Duodenal mucosa (tissue), 2 donors: ENCODE results near the gene HS3ST6.

Experiments used
- H3K27ac ChIP-seq: one replicate; pipeline ENCODE4 v1.7.0; 2013; ENCODE audit warnings: low read depth, low read length
- H3K27me3 ChIP-seq, 2 donors: one replicate each; pipeline ENCODE4 v1.7.0; 2013; ENCODE audit warnings: low read length in 2 of 2, control low read depth in 1 of 2; ENCODE audit not compliant: insufficient read depth in 2 of 2, control insufficient read depth in 1 of 2
- H3K36me3 ChIP-seq, 2 donors: one replicate each; pipeline ENCODE4 v1.7.0; 2013; ENCODE audit warnings: low read length in 2 of 2, control low read depth in 1 of 2; ENCODE audit not compliant: insufficient read depth in 2 of 2, control insufficient read depth in 1 of 2
- H3K4me1 ChIP-seq, 2 donors: one replicate each; pipeline ENCODE4 v1.7.0; 2013; ENCODE audit warnings: low read length in 2 of 2, control low read depth in 1 of 2; ENCODE audit not compliant: insufficient read depth in 2 of 2, control insufficient read depth in 1 of 2
- H3K4me3 ChIP-seq, 2 donors: one replicate each; pipeline ENCODE4 v1.7.0; 2013; ENCODE audit warnings: low read length in 2 of 2, low read depth in 1 of 2
- H3K9ac ChIP-seq, 2 donors: one replicate each; pipeline ENCODE4 v1.7.0; 2013; ENCODE audit warnings: low read length in 2 of 2, low read depth in 1 of 2
- H3K9me3 ChIP-seq, 2 donors: one replicate each; pipeline ENCODE4 v1.7.0; 2013; ENCODE audit warnings: low read length in 2 of 2, control low read depth in 1 of 2; ENCODE audit not compliant: control insufficient read depth in 1 of 2

Gene HS3ST6

DNA sequence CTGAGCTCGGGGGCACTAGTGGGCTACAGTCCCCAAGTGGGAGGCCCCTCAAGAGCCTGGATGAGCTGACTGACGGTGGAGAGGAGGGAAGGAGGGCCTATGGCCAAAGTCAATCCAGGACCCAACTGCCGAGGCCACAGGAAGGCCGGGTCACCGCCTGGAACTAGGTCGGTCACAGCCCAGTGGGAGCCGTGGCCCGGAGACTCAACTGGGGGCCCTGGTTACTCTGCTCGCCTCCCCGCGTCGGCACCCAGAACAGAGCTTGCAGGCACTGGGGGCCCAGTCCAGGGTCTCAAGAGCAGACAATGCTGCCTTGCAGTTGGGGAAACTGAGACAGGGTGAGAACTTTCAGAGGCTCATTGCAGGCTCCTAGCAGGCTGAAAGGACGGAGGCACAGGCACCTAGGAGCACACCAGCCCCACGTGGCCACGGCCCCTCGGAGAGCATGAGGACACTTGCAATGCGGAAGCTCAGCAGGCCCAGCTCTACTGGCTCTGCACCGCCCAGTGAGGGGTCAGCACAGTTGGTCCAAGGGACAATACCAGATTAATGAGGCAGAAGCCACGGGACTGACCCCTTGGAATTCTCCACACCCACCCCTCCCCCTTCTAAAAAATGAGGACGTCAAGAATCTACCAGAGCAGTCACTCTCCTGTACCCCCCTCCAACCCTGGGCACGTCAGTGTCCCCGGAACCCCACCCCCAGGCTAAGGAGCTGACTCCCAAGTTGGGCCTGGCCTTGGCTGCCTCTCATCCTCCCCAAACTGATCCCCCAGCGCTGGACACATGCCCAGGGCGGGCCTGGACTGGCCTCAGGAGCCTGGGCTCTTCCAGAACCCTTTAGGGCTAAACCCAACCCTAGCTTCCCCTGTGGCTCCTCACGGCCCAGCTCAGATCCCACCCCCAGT is 2.2 kb downstream of the HS3ST6 start:
- Histone ChIP-seq H3K27ac (no peak overlapping the region), H3K36me3 (no peaks in the 10 kb centered on the region), H3K4me1 (peaks cover 26 to 32% of the 10 kb centered on the region in 2 donors), H3K9me3 (no peaks in the 10 kb centered on the region), H3K27me3 (peaks cover 46 to 48% of the 10 kb centered on the region in 2 donors), H3K4me3 (no peak overlapping the region), H3K9ac (no peak overlapping the region)

DNA sequence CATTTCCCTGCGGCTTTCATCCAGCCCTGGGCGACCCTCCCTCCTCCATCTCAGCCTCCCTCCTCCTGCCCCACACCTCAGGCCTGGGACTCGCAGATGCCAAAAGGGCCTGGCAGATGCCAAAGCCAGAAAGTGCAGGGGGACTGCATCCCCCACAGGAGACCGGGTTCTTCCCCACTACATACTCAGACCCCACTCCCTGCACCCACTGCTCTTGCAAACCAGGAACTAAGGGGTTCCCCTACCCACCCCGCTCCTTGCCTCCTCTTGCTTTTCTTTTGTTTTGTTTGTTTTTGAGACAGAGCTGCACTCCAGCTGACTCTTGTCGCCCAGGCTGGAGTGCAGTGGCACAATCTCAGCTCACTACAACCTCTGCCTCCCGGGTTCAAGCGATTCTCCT is 3.2 kb downstream of the HS3ST6 start:
- no peak overlapping the region for H3K27ac ChIP-seq
- no peaks in the 10 kb centered on the region for H3K36me3 ChIP-seq
- peaks cover 29 to 34% of the 10 kb centered on the region in 2 donors for H3K4me1 ChIP-seq
- H3K9me3 ChIP-seq = no peaks in the 10 kb centered on the region
- H3K27me3 ChIP-seq = peaks cover 36 to 39% of the 10 kb centered on the region in 2 donors
- no peak overlapping the region for H3K9ac ChIP-seq
- no peak overlapping the region for H3K4me3 ChIP-seq

DNA sequence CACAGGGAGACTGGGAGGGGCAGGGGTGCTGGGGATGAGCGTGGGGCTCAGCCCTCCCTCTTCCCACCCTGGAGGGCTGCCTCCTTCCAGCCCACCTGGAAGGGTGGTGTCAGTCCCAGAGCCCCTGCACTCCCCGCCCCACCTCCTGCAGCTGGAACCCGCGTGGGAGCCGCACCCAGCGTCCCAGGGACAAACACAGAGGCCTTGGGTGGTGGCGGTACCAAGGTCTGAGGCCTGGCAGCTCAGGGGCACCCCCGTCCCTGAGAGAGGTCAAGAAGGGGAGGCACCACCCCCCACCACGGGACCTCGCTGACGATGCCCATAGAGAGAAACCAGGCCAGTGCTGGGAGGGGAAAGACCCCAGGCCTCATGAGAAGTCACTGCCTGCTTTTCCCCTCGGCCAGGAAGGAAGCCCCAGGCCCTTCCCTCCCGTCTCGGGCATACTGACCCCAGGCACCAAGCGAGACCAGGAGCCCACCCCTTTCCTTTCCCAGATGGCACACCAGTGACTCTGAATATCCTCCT is 4.1 kb downstream of the HS3ST6 start:
- peaks cover 33 to 35% of the 10 kb centered on the region in 2 donors for H3K4me1 ChIP-seq
- no peak overlapping the region for H3K4me3 ChIP-seq
- H3K9me3 ChIP-seq = no peaks in the 10 kb centered on the region
- H3K27ac ChIP-seq = no peak overlapping the region
- peaks cover 28 to 31% of the 10 kb centered on the region in 2 donors for H3K27me3 ChIP-seq
- peak overlapping the region in 1 of 2 donors; percentile 43 for H3K9ac ChIP-seq
- H3K36me3 ChIP-seq = no peaks in the 10 kb centered on the region

DNA sequence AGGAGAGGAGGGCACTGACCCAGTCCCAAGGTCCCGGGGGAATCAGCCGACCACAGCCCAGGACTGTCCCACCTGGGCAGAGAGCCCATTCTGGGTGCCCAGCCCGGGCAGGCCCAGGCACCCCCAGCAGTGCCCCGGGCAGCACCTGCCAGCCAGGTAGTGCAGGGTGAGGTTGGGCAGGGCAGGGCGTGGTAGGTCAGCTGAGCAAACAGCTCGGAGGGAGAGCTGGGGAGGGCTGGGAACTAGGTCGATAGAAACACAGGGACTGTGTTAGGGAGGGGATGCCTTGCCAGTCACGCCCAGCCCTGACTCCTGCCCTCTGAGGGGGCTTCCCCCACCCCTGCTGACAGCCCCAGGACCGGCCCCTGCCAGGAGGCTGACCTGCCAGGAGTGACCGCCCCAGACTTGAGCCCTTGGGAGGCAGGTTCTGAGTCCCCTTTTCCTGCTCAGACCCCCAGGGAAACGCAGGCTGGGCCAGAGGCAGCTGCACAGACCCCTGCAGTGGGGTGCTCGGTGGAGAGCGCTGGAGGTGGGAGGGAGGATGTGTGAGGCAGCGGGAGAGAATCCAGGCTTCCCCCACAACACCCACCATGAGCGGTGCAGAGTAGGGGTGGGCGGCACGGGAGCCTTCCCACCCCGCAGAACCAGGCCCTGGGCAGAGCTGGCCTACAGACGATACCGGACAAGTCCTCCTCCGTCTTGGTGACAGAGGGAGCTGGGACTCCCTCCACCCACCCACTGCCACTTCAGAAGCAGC is 4.7 kb downstream of the HS3ST6 start:
- H3K27ac ChIP-seq = peak overlapping the region; percentile 10
- no peaks in the 10 kb centered on the region for H3K9me3 ChIP-seq
- H3K27me3 ChIP-seq = peaks cover 24 to 26% of the 10 kb centered on the region in 2 donors
- H3K4me1 ChIP-seq = peaks cover 31 to 33% of the 10 kb centered on the region in 2 donors
- H3K36me3 ChIP-seq = no peaks in the 10 kb centered on the region
- H3K9ac ChIP-seq = peak overlapping the region; percentile 32 to 43
- peak overlapping the region in 1 of 2 donors; percentile 40 for H3K4me3 ChIP-seq

DNA sequence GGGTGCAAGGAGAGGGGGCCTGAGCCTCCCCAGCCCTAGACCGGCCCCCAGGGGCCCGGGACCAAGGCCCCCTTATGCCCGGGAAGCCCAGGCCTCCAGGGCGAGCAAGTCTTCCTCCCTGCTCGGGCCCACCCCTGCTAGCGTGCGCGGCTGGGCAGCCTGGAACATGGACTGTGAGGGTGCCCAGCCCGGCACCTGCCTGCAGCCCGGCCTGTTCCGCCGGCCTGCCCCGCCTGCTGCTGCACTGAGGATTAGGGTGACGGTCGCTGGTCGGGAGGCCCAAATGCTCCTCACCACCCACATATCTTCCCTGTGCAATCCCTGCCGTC is 6.0 kb downstream of the HS3ST6 start:
- H3K27ac ChIP-seq = no peak overlapping the region
- no peak overlapping the region for H3K4me3 ChIP-seq
- H3K36me3 ChIP-seq = no peaks in the 10 kb centered on the region
- H3K9me3 ChIP-seq = no peaks in the 10 kb centered on the region
- no peak overlapping the region for H3K9ac ChIP-seq
- H3K27me3 ChIP-seq = peaks cover 18 to 22% of the 10 kb centered on the region in 2 donors
- peaks cover 27 to 33% of the 10 kb centered on the region in 2 donors for H3K4me1 ChIP-seq

DNA sequence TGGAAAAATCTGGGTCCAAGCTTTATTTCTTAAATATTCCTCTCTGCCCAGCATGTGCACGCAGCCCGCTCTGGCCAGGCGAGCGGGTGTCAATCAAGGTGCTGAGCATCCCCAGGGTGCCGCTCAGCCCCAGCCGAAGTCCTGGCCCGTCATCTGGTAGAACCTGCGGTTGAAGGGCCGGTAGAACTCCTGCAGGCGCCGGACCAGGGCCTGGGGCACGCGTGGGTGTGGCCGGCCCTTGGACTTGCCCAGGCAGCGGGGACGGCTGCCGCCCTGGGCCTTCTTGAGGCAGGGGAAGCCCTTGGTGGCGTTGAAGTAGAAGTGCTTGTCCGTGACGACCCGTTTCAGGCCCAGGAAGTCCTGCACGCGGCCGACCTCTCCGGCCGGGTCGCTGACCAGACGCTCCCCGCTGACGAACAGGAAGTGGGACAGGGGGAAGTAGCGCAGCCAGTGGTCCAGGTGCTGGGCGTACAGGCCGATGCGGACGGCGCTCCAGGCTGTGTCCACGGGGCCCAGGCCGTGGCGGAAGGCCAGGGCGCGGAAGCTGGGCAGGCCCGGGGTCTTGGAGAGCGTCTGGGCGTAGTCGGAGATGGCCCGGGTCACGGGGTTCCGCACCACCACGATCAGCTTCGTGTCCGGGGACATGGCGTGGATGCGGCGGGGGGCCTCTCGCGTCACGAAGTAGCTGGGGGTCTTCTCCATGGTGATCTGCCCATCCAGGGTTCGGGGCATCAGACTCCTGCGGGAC is 6.6 kb downstream of the HS3ST6 start:
- Histone ChIP-seq H3K9me3 (no peaks in the 10 kb centered on the region), H3K27me3 (peaks cover 12 to 19% of the 10 kb centered on the region in 2 donors), H3K4me3 (no peak overlapping the region), H3K27ac (no peak overlapping the region), H3K9ac (no peak overlapping the region), H3K36me3 (no peaks in the 10 kb centered on the region), H3K4me1 (peaks cover 27 to 33% of the 10 kb centered on the region in 2 donors)

DNA sequence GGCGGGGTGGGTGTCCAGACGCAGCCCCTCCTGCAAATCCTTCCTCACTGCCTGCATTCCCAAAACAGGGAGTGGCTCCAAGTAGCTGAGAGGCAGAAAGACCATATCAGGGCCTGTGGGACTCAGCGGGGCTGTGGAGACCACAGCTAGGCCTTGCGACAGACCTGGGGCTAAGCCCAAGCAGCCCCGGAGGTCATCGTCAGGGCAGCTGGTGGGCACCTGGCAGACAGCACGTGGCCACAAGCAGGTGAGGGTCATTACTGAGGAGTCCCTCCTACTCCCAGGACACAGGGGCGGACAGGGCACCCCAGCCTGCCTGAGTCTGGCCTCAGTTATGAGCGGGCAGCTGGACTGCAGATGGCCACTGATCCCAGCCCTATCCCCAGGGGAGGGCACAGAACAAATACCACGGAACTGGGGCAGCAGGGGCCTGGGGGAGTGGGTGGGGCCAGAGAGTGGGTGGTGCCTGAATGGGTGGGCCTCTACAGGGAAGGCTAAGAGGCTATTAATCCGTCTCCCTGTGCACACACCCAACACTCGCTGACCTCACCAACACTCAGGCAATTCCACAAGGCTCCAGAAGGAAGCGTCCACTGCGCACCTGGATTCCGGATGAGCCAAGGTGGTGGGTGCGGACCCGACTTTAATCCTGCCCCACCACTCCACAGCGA is 8.5 kb downstream of the HS3ST6 start:
- peaks cover 27 to 33% of the 10 kb centered on the region in 2 donors for H3K4me1 ChIP-seq
- no peak overlapping the region for H3K4me3 ChIP-seq
- H3K27me3 ChIP-seq = peaks cover 0 to 14% of the 10 kb centered on the region in 2 donors
- no peaks in the 10 kb centered on the region for H3K36me3 ChIP-seq
- H3K27ac ChIP-seq = no peak overlapping the region
- no peaks in the 10 kb centered on the region for H3K9me3 ChIP-seq
- H3K9ac ChIP-seq = no peak overlapping the region

DNA sequence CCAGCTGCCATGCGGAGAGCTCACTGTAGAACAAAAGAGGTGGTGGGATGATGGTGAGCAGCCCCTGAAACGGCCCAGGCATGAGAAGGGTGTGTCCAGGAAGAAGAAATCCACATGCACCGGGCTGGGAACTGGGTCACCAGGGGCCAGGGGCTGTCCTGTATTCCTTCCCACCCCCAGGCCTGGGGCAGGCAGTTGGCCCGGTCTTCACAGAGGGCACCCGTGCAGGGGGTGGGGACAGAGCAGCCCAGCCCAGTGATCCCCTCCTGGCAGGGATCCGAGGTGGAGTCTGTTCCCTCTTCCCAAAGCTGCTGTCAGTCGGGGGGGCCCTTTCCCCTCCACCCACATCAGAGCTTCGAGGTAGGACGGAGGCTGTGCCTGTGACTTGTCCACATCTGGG is 9.2 kb downstream of the HS3ST6 start:
- no peaks in the 10 kb centered on the region for H3K9me3 ChIP-seq
- peaks cover 27 to 34% of the 10 kb centered on the region in 2 donors for H3K4me1 ChIP-seq
- H3K27ac ChIP-seq = no peak overlapping the region
- H3K9ac ChIP-seq = no peak overlapping the region
- peaks cover 0 to 14% of the 10 kb centered on the region in 2 donors for H3K27me3 ChIP-seq
- no peak overlapping the region for H3K4me3 ChIP-seq
- H3K36me3 ChIP-seq = no peaks in the 10 kb centered on the region

DNA sequence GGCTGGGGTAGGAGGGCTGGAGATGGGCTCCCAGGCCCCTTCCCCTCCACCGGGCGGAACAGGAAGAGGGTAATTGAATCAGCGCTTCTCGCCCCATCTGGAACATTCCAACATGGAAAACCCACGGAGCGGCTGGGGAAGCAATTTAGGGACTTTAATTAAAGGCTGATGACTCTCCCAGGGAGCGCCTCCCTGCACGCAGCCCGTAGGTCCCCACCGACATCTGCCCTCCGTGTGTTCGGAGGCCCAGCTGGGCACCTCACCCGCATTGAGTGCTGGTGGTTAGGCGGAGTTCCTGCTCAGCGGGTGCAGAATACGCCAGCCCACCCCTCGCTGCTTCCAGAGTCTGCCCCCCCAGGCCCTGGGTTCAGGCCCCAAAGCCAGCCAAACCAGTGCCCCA is 10.0 kb downstream of the HS3ST6 start:
- H3K36me3 ChIP-seq = no peaks in the 10 kb centered on the region
- H3K9ac ChIP-seq = no peak overlapping the region
- H3K27me3 ChIP-seq = peaks cover 0 to 14% of the 10 kb centered on the region in 2 donors
- H3K4me1 ChIP-seq = peaks cover 22 to 28% of the 10 kb centered on the region in 2 donors
- H3K9me3 ChIP-seq = no peaks in the 10 kb centered on the region
- no peak overlapping the region for H3K4me3 ChIP-seq
- H3K27ac ChIP-seq = no peak overlapping the region
